Ramos (cell line): ENCODE data around the gene ANAPC7.
"Not testable (repeated sequence)": the region's sequence is repeated elsewhere in the genome, so short reads cannot be mapped to it uniquely, and the experiment has no call there.

Experiments used
- in situ Hi-C: fragments of 300-500 bp; cut with MboI; formaldehyde crosslinking; loops from one replicate; pipeline ENCODE4 v1.14.3; 2022; ENCODE audit warnings: low sequenced_read_pairs; ENCODE audit not compliant: unreplicated experiment

ANAPC7 gene

GRCh38 chr12:110403146-110403975 lies at the start of gene ANAPC7:
TSS of gene ANAPC7 (minus strand) at chr12:110403708. CDS start at chr12:110403627, 81 bp downstream.
- in situ Hi-C loops = no loop called here

- in situ Hi-C loops = no loop called here
These were observed 47.8 kb upstream of the ANAPC7 start for GRCh38 chr12:110451263-110451662.

GRCh38 chr12:110449799-110450497 lies 46.4 kb upstream of the ANAPC7 start, which contains the start of gene ARPC3:
TSS of gene ARPC3 (minus strand) at chr12:110450337. CDS start at chr12:110450260, 77 bp downstream.
- in situ Hi-C loops = loop anchor here (10.0 kb wide), 1 partner anchor 375 kb away; no protein-coding TSS in a partner anchor

- in situ Hi-C loops = loop anchor here (10.0 kb wide), 1 partner anchor 380 kb away; no protein-coding TSS in a partner anchor
These were observed 40.9 kb upstream of the ANAPC7 start for GRCh38 chr12:110444455-110444854.

GRCh38 chr12:110436231-110436630 lies 32.7 kb upstream of the ANAPC7 start:
- in situ Hi-C loops = no loop called here

- in situ Hi-C loops = no loop called here
These were observed 28.6 kb upstream of the ANAPC7 start for GRCh38 chr12:110431957-110432587.

GRCh38 chr12:110429676-110430075 lies 26.2 kb upstream of the ANAPC7 start:
- in situ Hi-C loops = loop anchor here (5.0 to 10.0 kb wide), 2 partner anchors 77 to 335 kb away; no protein-coding TSS in a partner anchor

- in situ Hi-C loops = loop anchor here (5.0 to 10.0 kb wide), 2 partner anchors 74 to 332 kb away; no protein-coding TSS in a partner anchor
These were observed 22.9 kb upstream of the ANAPC7 start for GRCh38 chr12:110426406-110426805.

- in situ Hi-C loops = loop anchor here (10.0 kb wide), 1 partner anchor 329 kb away; no protein-coding TSS in a partner anchor
These were observed 20.7 kb upstream of the ANAPC7 start for GRCh38 chr12:110424237-110424636.

GRCh38 chr12:110421701-110422100 lies 18.2 kb upstream of the ANAPC7 start:
- in situ Hi-C loops = loop anchor here (10.0 kb wide), 1 partner anchor 327 kb away; no protein-coding TSS in a partner anchor

- in situ Hi-C loops = loop anchor here (10.0 kb wide), 1 partner anchor 326 kb away; no protein-coding TSS in a partner anchor
These were observed 17.7 kb upstream of the ANAPC7 start for GRCh38 chr12:110421159-110421661.

- in situ Hi-C loops = loop anchor here (10.0 kb wide), 1 partner anchor 326 kb away; no protein-coding TSS in a partner anchor
These were observed 17.1 kb upstream of the ANAPC7 start for GRCh38 chr12:110420644-110421043.

GRCh38 chr12:110417113-110417512 lies 13.6 kb upstream of the ANAPC7 start:
- in situ Hi-C loops = not testable (repeated sequence)

- in situ Hi-C loops = not testable (repeated sequence)
These were observed 6.6 kb upstream of the ANAPC7 start for GRCh38 chr12:110410086-110410485.

- in situ Hi-C loops = not testable (repeated sequence)
These were observed 1.7 kb upstream of the ANAPC7 start for GRCh38 chr12:110405126-110405662.

- in situ Hi-C loops = no loop called here
These were observed 621 bp upstream of the ANAPC7 start for GRCh38 chr12:110403976-110404682.

- in situ Hi-C loops = no loop called here
These were observed 20.8 kb downstream of the ANAPC7 start for GRCh38 chr12:110382683-110383082.

GRCh38 chr12:110379631-110380030 lies 23.9 kb downstream of the ANAPC7 start:
- in situ Hi-C loops = no loop called here

GRCh38 chr12:110379197-110379596 lies 24.3 kb downstream of the ANAPC7 start:
- in situ Hi-C loops = no loop called here
